ENCODE results near the gene ATP5F1C. TPM values are rescaled to one million over a fixed set of nuclear protein-coding genes. Genes with fewer than 3 reads are reported as not detected.
"Not testable (repeated sequence)": the region's sequence is repeated elsewhere in the genome, so short reads cannot be mapped to it uniquely, and the experiment has no call there.

Gene ATP5F1C
- total RNA-seq, 1 experiment from 2014 or later = 284 TPM

DNA sequence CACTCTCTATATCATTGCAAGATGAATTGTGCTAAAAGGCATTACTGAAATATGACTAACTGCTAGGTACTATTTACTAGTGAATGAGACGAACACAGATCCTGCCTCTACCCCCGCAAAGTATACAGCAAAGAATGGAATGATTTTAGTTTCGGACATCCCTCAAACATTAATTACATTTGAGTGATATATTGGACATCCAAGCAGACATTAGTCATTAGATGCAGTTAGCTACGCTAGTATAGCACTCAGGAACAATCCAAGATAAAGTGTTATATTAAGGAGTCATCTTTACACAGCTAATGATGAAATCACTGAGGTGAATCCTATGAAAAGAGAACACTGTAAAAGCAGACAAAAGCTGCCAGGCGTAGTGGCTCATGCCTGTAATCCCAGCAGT lies 23.0 kb downstream of the ATP5F1C start:
- intact Hi-C loops (cut with micrococcal nuclease; ENCODE audit: unreplicated experiment) = no loop called here
- Histone ChIP-seq H2AFZ (no peak overlapping the region), H3K79me2 (ENCODE audit: low read depth) (no peaks in the 10 kb centered on the region), H3K27me3 (ENCODE audit: insufficient read depth, low read depth) (no peaks in the 10 kb centered on the region), H4K20me1 (ENCODE audit: insufficient read depth) (no peaks in the 10 kb centered on the region), H3K4me2 (no peak overlapping the region), H3K9me2 (ENCODE audit: insufficient read depth) (no peaks in the 10 kb centered on the region), H3K36me3 (ENCODE audit: low read depth) (no peaks in the 10 kb centered on the region), H3K27ac (no peak overlapping the region), H3K4me3 (no peak overlapping the region), H3K4me1 (replicated peaks; ENCODE audit: insufficient read depth) (no peaks in the 10 kb centered on the region), H3K9me3 (ENCODE audit: insufficient read depth, low read depth) (no peaks in the 10 kb centered on the region), H3F3A (ENCODE audit: insufficient read depth, low read depth) (no peaks in the 10 kb centered on the region)
- ChIA-PET POLR2A (ENCODE audit: unreplicated experiment) (no interaction called here), CTCF (no interaction called here)
- TF ChIP-seq CTCF (conservative IDR thresholded peaks at IDR 0.05) (no peak), EZH2 (IDR thresholded peaks at IDR 0.05; ENCODE audit: low read depth) (no peak)
- DNase-seq = no peak
- no TSS peak for BruUV-seq (replicated peaks)

DNA sequence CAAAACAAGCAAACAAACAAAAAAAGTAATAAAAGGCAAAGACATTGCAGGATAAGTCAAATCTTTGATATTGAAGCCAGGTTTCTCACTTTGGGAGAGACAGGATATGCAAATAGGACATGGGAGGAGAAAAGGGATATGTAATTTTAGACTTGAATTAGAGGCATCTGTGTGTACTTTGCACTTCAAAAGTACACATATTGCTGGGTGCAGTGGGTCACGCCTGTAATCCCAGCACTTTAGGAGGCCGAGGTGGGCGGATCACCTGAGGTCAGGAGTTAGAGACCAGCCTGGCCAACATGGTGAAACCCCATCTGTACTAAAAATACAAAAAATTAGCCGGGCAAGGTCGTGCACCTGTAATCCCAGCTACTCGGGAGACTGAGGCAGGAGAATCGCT lies 23.8 kb downstream of the ATP5F1C start:
- H3K27me3 ChIP-seq (ENCODE audit: insufficient read depth, low read depth); H3K4me2 ChIP-seq; H3F3A ChIP-seq (ENCODE audit: insufficient read depth, low read depth); H2AFZ ChIP-seq; POLR2A ChIA-PET (ENCODE audit: unreplicated experiment); intact Hi-C loops (cut with micrococcal nuclease; ENCODE audit: unreplicated experiment); H3K36me3 ChIP-seq (ENCODE audit: low read depth); DNase-seq; H3K27ac ChIP-seq; H3K9me2 ChIP-seq (ENCODE audit: insufficient read depth); H3K79me2 ChIP-seq (ENCODE audit: low read depth); H3K9me3 ChIP-seq (ENCODE audit: insufficient read depth, low read depth); H3K4me1 ChIP-seq (replicated peaks; ENCODE audit: insufficient read depth); CTCF ChIA-PET; H3K4me3 ChIP-seq; BruUV-seq (replicated peaks); H4K20me1 ChIP-seq (ENCODE audit: insufficient read depth): not testable (repeated sequence)

GRCh38 chr10:7813481-7813880 lies 25.5 kb downstream of the ATP5F1C start:
- TF ChIP-seq CTCF (conservative IDR thresholded peaks at IDR 0.05) (no peak), EZH2 (IDR thresholded peaks at IDR 0.05; ENCODE audit: low read depth) (no peak)
- Histone ChIP-seq H3K79me2 (ENCODE audit: low read depth) (peaks cover 6% of the 10 kb centered on the region; the same call in 1 of the 2 replicates), H3K4me1 (replicated peaks; ENCODE audit: insufficient read depth) (0 out of 2 replicates have a peak, but pooled peaks cover 5% of the 10 kb centered on the region), H3K9me2 (ENCODE audit: insufficient read depth) (no peaks in the 10 kb centered on the region), H3F3A (ENCODE audit: insufficient read depth, low read depth) (no peaks in the 10 kb centered on the region), H4K20me1 (ENCODE audit: insufficient read depth) (no peaks in the 10 kb centered on the region), H3K9me3 (ENCODE audit: insufficient read depth, low read depth) (no peaks in the 10 kb centered on the region), H3K27me3 (ENCODE audit: insufficient read depth, low read depth) (no peaks in the 10 kb centered on the region), H3K36me3 (ENCODE audit: low read depth) (no peaks in the 10 kb centered on the region), H2AFZ (no peak overlapping the region), H3K4me2 (no peak overlapping the region), H3K4me3 (no peak overlapping the region), H3K27ac (no peak overlapping the region)
- no peak for DNase-seq
- ChIA-PET POLR2A (ENCODE audit: unreplicated experiment) (no interaction called here), CTCF (no interaction called here)
- no TSS peak for BruUV-seq (replicated peaks)
- intact Hi-C loops (cut with micrococcal nuclease; ENCODE audit: unreplicated experiment) = no loop called here

- intact Hi-C loops (cut with micrococcal nuclease; ENCODE audit: unreplicated experiment) = no loop called here
- TF ChIP-seq CTCF (conservative IDR thresholded peaks at IDR 0.05) = no peak
- TF ChIP-seq EZH2 (IDR thresholded peaks at IDR 0.05; ENCODE audit: low read depth) = no peak
- Histone ChIP-seq H3K79me2 (ENCODE audit: low read depth) (peaks cover 24% of the 10 kb centered on the region), H3K27ac (peak overlapping the region; percentile 78), H3K27me3 (ENCODE audit: insufficient read depth, low read depth) (no peaks in the 10 kb centered on the region), H3K9me2 (ENCODE audit: insufficient read depth) (no peaks in the 10 kb centered on the region), H3K4me3 (peak overlapping the region; percentile 82), H3K4me2 (peak overlapping the region; percentile 92), H2AFZ (peak overlapping the region; percentile 92), H3K4me1 (replicated peaks; ENCODE audit: insufficient read depth) (peaks cover 14% of the 10 kb centered on the region; the same call in 1 of the 2 replicates), H3F3A (ENCODE audit: insufficient read depth, low read depth) (no peaks in the 10 kb centered on the region), H4K20me1 (ENCODE audit: insufficient read depth) (no peaks in the 10 kb centered on the region; the same call in 1 of the 2 replicates), H3K9me3 (ENCODE audit: insufficient read depth, low read depth) (no peaks in the 10 kb centered on the region), H3K36me3 (ENCODE audit: low read depth) (no peaks in the 10 kb centered on the region)
- TSS peak; percentile 88 for BruUV-seq (replicated peaks)
- CTCF ChIA-PET = no interaction called here
- POLR2A ChIA-PET (ENCODE audit: unreplicated experiment) = interaction anchor here (0.5 to 0.7 kb wide), 3 partner anchors 64 to 1432 kb away, joined by 4 to 13 read pairs (median 9); no protein-coding TSS in a partner anchor
- no peak for DNase-seq
Measured at GRCh38 chr10:7817576-7817975, 29.6 kb downstream of the ATP5F1C start.
